GM12872 (cell line): Measurements from ENCODE around the gene GRPR.

ENCODE experiments used
- TF ChIP-seq, protein P1 (sequence below): IDR thresholded peaks from 3 replicates; pipeline ENCODE4 v1.5.1; 2011; ENCODE audit warnings: low read depth, mild to moderate bottlenecking, low read length, moderate library complexity; ENCODE audit not compliant: insufficient read depth

The GRPR gene

DNA sequence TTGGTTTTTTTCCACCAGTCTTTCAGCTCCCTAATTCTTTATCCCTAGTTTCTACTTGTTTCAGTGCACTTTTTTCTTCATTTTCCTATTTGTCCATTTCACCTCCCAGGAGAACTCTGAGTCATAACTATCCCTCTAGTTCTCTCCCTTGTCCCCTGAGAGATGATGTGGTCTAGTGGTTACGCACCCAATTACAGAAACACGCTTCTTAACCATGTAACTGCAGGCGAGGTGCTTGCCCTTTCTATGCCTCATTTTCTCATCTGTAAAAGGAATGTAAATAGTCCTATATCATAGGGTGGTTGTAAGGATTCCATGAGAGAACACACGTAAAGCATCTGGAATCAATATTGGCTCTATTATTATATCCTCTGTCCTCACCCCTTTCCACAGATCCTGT is 8.8 kb upstream of the GRPR start:
- TF ChIP-seq, protein P1, sequence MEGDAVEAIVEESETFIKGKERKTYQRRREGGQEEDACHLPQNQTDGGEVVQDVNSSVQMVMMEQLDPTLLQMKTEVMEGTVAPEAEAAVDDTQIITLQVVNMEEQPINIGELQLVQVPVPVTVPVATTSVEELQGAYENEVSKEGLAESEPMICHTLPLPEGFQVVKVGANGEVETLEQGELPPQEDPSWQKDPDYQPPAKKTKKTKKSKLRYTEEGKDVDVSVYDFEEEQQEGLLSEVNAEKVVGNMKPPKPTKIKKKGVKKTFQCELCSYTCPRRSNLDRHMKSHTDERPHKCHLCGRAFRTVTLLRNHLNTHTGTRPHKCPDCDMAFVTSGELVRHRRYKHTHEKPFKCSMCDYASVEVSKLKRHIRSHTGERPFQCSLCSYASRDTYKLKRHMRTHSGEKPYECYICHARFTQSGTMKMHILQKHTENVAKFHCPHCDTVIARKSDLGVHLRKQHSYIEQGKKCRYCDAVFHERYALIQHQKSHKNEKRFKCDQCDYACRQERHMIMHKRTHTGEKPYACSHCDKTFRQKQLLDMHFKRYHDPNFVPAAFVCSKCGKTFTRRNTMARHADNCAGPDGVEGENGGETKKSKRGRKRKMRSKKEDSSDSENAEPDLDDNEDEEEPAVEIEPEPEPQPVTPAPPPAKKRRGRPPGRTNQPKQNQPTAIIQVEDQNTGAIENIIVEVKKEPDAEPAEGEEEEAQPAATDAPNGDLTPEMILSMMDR, result no peak

DNA sequence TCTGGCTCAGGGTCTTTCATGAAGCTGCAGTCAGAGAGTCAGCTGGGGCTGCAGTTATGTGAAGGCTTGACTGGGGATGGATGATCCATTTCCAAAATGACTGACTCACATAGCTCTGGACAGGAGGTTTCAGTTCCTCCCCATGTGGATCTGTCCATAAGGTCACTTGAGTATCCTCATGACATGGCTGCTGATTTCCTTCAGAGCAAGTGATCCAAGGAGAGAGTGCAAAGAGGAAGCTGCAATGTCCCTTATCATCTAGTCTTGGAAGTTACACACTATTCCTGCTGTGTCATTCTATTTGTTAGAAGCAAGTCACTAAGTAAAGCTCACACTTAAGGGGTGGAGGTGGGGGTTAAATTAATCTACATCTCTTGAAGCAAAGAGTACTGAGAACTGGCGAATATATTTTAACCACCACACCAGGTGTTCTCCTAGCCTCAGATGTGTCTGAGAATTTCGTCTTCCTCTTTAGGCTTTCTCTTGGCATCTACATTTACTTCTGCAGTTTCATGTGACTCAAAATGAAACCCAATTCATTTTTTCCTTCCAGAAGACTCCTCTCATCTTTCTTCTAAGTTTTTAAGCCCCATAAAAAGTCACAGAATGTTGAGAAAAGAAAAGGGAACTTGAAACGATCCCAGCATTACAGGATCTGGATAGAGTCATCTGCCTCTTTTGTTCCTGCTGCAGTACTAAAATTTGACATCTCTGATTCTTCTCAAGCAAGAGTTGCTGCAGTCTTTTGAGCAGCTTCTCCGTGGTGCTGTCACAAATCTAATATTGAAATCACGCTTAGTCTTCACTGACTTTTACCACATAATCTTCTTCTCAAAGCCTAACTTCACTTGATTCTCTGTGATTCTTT is 3.8 kb upstream of the GRPR start:
- TF ChIP-seq, protein P1, result no peak

DNA sequence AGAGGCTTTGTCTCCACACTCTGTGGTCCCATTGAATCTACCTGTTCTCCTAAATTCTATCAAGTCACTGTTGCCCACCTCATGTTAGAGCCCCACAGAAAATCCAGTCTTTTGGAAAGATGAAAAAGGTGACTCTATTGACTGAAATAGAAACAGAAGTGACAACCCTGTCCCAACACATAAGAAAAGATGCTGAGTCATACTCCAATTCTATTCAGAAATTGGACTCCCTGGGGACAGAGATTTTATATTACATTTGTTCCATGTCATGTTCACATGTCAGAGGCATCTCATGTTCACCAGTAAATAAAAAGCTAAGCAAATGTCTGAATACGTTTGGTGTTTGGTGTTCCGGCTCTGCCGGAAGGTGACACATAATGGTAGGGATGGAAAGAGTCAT is 2.9 kb upstream of the GRPR start:
- TF ChIP-seq, protein P1, result no peak

- TF ChIP-seq, protein P1, result no peak
Observed at GRCh38 chrX:16124201-16124600, 836 bp downstream of the GRPR start.

DNA sequence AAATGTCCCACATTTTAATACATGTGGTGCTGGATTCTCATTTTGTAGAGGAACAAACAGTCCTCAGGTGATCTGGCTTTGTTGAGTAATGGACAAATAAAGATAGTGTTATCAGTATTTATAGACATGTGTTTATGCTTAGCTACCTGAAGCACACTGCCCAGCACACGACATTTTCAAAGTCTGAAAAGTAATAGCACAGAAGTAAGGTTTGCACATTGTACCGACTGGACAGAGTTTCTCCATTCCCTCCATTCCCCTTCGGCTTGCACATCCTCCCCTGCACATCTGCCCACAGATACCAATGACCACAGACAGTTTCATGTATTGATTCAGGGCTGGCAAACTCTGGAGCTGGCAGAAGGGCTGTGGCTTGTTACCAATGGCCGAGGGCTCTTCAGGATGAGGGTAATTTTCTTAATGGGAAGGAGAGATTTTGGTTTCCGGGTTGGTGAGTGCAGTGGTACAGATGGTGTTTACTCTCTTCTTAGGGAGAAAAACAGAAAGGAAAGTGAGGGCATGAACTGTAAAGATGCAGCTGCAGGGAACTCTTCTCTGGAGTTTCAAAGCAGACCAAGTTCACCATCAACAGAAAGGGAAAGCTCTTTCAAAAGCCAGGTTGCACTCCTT is 2.3 kb downstream of the GRPR start:
- TF ChIP-seq, protein P1, result no peak

GRCh38 chrX:16130707-16131106 is 7.3 kb downstream of the GRPR start:
- TF ChIP-seq, protein P1, result no peak

GRCh38 chrX:16134936-16135335 is 11.6 kb downstream of the GRPR start:
- TF ChIP-seq, protein P1, result no peak
